Stimulated activated CD8-positive, alpha-beta memory T cell treated with anti-CD3 and anti-CD28 coated beads, Interleukin-15, amount 100 ng/mL, for 48 hours (primary cell): ENCODE measurements around the gene NACC2.

ENCODE experiments used
- DNase-seq, 2 donors: peaks; one replicate each; pipeline ENCODE4 v3.0.0-alpha.2; 2020; ENCODE audit warnings: low read depth in 2 of 2

NACC2 gene

GRCh38 chr9:135994501-135995192 is 100.4 kb downstream of the NACC2 start:
- no peak for DNase-seq

- no peak for DNase-seq
Observed at GRCh38 chr9:135993765-135994500, 101.2 kb downstream of the NACC2 start.

GRCh38 chr9:135993409-135993742 is 101.7 kb downstream of the NACC2 start:
- DNase-seq, result no peak

- DNase-seq, result peak in 1 of 2 donors; percentile 15
Observed at GRCh38 chr9:135992486-135993408, 102.3 kb downstream of the NACC2 start.

GRCh38 chr9:135991771-135992170 is 103.3 kb downstream of the NACC2 start:
- no peak for DNase-seq

GRCh38 chr9:135990468-135991429 is 104.3 kb downstream of the NACC2 start:
- DNase-seq, result no peak

- no peak for DNase-seq
Observed at GRCh38 chr9:135989722-135990467, 105.2 kb downstream of the NACC2 start.

- DNase-seq, result no peak
Observed at GRCh38 chr9:135989157-135989556, 105.9 kb downstream of the NACC2 start.

GRCh38 chr9:135988493-135988892 is 106.6 kb downstream of the NACC2 start:
- DNase-seq, result no peak

GRCh38 chr9:135987838-135988404 is 107.2 kb downstream of the NACC2 start:
- no peak for DNase-seq

GRCh38 chr9:135986605-135987004 is 108.5 kb downstream of the NACC2 start:
- DNase-seq, result no peak

- no peak for DNase-seq
Observed at GRCh38 chr9:135985889-135986288, 109.2 kb downstream of the NACC2 start.

GRCh38 chr9:135985459-135985774 is 109.7 kb downstream of the NACC2 start:
- DNase-seq, result no peak

- DNase-seq, result no peak
Observed at GRCh38 chr9:135984072-135984710, 110.9 kb downstream of the NACC2 start.

- DNase-seq, result no peak
Observed at GRCh38 chr9:135983208-135984071, 111.6 kb downstream of the NACC2 start.

- no peak for DNase-seq
Observed at GRCh38 chr9:135982499-135983207, 112.4 kb downstream of the NACC2 start.

GRCh38 chr9:135980926-135981630 is 114.0 kb downstream of the NACC2 start:
- no peak for DNase-seq
